Cardiac muscle cell (in vitro differentiated cells and primary cell): ENCODE data around the gene VASH1. TPM values are rescaled to one million over a fixed set of nuclear protein-coding genes. Genes with fewer than 3 reads are reported as not detected.
A peak's percentile ranks its signal among the peaks of the same experiment; 100 is the strongest.

ENCODE experiments used
- DNase-seq, 2 donors: peaks; one replicate each; pipeline versions ENCODE4 v3.0.0 to v3.0.0-alpha.2; 2010 to 2017; ENCODE audit warnings: low read depth in 1 of 2, low spot score in 1 of 2
- H3K27ac ChIP-seq: fragments of 200-600 bp; sonication (generic); 2 replicates; pipeline ENCODE4 v1.5.1; 2016
- H3K27me3 ChIP-seq: fragments of 200-600 bp; sonication (generic); 2 replicates; pipeline ENCODE4 v1.6.0; 2016; ENCODE audit warnings: control low read depth
- H3K36me3 ChIP-seq: fragments of 200-600 bp; sonication (generic); 2 replicates; pipeline ENCODE4 v1.5.1; 2016; ENCODE audit warnings: control low read depth
- H3K4me1 ChIP-seq: fragments of 200-600 bp; sonication (generic); 2 replicates; pipeline ENCODE4 v1.8.1; 2017; ENCODE audit warnings: low read depth, mild to moderate bottlenecking, mixed run types
- H3K4me3 ChIP-seq: fragments of 200-600 bp; sonication (generic); 2 replicates; pipeline ENCODE4 v1.5.1; 2016; ENCODE audit warnings: mild to moderate bottlenecking
- H3K9me3 ChIP-seq: fragments of 200-600 bp; sonication (generic); 2 replicates; pipeline ENCODE4 v1.5.1; 2017; ENCODE audit warnings: low read depth, mild to moderate bottlenecking, control low read depth
- polyA plus RNA-seq: library from polyadenylated mRNA; unstranded; fragments of >200 nt; fragmentation: Nextera tagmentation; extraction: Ambion mirVana; gene quantifications from 2 replicates; pipeline ENCODE4 v1.2.1, GENCODE V29; 2016
- total RNA-seq: library from RNA; depleted of rRNA; stranded (reverse); fragments of >200 nt; gene quantifications from 2 replicates; pipeline ENCODE4 v1.2.3, GENCODE V29; 2016
- TF ChIP-seq, protein P1 (sequence below): IDR thresholded peaks from 2 replicates; pipeline ENCODE4 v1.5.1; 2012; ENCODE audit warnings: low read depth, mild to moderate bottlenecking, low read length

Gene VASH1
- total and polyA plus RNA-seq, 2 experiments from 2014 or later = 22.1 to 41.0 TPM

DNA sequence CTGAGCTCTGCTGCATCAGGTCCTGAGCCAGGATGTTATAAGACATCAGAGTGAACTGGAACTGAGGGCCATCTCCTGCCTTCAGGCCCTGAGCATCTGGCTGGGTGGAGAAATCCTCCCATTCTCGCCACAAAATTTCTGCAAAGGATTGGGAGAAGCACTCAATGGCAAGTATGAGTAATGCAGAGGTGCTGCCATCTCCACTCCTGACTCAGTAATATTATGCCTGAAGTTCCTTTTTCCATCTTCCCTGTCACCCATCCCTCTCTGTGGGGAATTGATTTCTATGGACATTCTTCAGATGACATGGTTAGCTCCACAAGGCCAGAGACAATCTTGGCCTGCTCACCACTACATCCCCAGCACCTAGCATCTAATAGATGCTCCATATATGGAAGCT lies 46.7 kb downstream of the VASH1 start:
- H3K9me3 ChIP-seq = no peaks in the 10 kb centered on the region
- TF ChIP-seq, protein P1, sequence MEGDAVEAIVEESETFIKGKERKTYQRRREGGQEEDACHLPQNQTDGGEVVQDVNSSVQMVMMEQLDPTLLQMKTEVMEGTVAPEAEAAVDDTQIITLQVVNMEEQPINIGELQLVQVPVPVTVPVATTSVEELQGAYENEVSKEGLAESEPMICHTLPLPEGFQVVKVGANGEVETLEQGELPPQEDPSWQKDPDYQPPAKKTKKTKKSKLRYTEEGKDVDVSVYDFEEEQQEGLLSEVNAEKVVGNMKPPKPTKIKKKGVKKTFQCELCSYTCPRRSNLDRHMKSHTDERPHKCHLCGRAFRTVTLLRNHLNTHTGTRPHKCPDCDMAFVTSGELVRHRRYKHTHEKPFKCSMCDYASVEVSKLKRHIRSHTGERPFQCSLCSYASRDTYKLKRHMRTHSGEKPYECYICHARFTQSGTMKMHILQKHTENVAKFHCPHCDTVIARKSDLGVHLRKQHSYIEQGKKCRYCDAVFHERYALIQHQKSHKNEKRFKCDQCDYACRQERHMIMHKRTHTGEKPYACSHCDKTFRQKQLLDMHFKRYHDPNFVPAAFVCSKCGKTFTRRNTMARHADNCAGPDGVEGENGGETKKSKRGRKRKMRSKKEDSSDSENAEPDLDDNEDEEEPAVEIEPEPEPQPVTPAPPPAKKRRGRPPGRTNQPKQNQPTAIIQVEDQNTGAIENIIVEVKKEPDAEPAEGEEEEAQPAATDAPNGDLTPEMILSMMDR = no peak
- H3K27ac ChIP-seq = no peak overlapping the region
- H3K4me3 ChIP-seq = no peak overlapping the region
- no peaks in the 10 kb centered on the region for H3K27me3 ChIP-seq
- peaks cover 39% of the 10 kb centered on the region for H3K36me3 ChIP-seq
- H3K4me1 ChIP-seq = peaks cover 15% of the 10 kb centered on the region
- no peak for DNase-seq

DNA sequence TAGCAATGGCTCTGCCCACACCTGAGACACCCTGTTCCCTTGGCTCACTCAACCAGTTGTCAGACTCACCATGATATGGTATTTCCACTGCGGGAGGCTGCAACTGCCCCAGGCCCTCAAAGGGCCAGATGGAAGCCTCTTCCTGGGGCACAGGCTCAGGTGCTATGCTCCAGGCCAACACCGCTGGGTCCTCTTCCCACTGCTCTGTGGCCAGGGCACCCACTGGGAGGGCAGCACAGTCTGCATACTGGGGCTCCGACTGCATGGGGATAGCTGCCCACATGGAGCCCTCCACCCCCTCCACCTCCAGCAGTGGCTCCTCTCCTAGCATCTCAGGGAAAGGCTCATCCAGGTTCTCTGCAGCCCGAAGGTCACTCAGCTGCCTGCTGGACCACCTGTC lies 47.7 kb downstream of the VASH1 start:
- Histone ChIP-seq H3K36me3 (peaks cover 31% of the 10 kb centered on the region), H3K4me3 (no peak overlapping the region), H3K27ac (no peak overlapping the region), H3K27me3 (no peaks in the 10 kb centered on the region), H3K9me3 (no peaks in the 10 kb centered on the region), H3K4me1 (peaks cover 15% of the 10 kb centered on the region)
- TF ChIP-seq, protein P1 = no peak
- no peak for DNase-seq

DNA sequence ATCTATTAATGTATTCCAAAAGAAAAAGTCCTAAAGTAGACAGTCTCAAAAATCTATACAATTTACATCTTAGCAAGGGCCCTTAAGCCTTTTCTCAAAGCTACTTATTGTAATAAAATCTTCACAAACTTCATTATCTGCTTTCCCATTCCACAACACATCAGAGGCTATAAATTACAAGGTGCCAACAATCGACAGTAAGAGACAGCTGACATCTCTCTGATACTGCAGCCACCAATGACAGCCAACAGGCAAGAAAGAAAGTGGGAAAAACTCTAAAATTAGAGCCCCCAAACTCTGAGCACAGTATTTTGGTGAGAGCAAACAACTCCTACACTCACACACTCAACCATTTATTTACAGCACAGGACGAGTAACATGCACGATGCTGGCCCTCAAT lies 49.3 kb downstream of the VASH1 start:
- Histone ChIP-seq H3K27ac (no peak overlapping the region), H3K4me3 (peak overlapping the region; percentile 0), H3K27me3 (no peaks in the 10 kb centered on the region), H3K4me1 (peaks cover 15% of the 10 kb centered on the region), H3K36me3 (peaks cover 23% of the 10 kb centered on the region), H3K9me3 (no peaks in the 10 kb centered on the region)
- TF ChIP-seq, protein P1 = no peak
- no peak for DNase-seq

DNA sequence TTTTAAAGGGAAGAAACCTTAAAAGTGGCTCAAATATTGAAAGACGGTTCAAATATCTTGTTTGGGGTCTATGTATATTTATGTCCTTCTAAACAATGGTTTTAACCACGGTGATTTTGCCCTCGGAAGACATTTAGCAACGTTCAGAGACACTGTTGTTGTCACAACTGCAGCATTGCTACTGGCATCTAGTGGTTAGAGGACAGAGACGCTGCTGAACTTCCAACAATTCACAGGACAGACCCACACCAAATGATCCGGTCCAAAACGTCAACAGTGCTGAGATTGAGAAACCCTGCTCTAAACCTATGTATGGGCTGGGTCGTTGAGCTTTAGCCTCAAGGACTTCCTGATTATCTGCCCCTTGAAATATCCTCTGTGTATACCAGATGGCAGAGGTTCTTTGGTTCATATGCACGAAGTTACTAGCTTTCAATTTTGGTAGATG lies 49.7 kb downstream of the VASH1 start:
- TF ChIP-seq, protein P1 = peak; percentile 58
- Histone ChIP-seq H3K27ac (no peak overlapping the region), H3K4me3 (peak overlapping the region; percentile 0), H3K36me3 (peaks cover 23% of the 10 kb centered on the region), H3K4me1 (peaks cover 15% of the 10 kb centered on the region), H3K9me3 (no peaks in the 10 kb centered on the region), H3K27me3 (no peaks in the 10 kb centered on the region)
- peak; percentile 19 to 60 for DNase-seq

DNA sequence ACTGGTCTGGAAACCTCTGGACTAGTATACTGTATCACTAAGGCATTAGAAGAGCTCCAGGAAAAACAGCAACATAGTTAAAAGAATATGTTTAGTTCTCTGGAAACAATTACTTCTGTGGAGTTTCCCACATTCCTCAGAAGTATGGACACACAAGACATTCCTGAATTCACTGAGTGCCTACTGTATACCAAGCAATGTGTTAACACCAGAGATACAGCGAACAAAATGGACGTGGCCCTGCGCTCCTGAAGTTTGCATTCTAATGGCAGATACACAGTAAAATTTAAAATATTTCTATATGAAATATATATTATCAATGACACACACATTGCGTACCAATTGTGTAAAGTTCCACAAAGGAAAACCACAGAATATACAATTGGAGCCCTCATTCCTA lies 50.3 kb downstream of the VASH1 start:
- H3K27ac ChIP-seq = no peak overlapping the region
- H3K4me3 ChIP-seq = peak overlapping the region; percentile 60
- H3K27me3 ChIP-seq = no peaks in the 10 kb centered on the region
- no peaks in the 10 kb centered on the region for H3K9me3 ChIP-seq
- H3K4me1 ChIP-seq = peaks cover 15% of the 10 kb centered on the region
- no peak for DNase-seq
- peaks cover 19% of the 10 kb centered on the region for H3K36me3 ChIP-seq
- TF ChIP-seq, protein P1 = no peak

DNA sequence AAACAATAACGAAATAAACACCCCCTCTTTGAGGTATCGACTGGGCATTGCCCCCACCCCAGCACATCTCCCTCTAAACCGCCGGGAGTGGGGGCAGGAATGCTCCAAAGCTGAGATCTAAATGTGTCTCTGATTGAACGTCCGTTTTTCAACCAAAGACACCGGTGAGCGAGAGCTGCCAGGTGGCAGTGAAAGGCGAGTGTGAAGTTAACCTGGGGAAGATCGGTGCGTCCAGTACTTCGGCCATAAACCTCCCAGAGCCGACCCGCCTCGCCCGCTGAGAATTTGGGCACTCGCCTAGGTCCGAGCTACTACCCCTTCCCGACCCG lies 50.8 kb downstream of the VASH1 start:
- Histone ChIP-seq H3K4me3 (peak overlapping the region; percentile 60), H3K9me3 (no peaks in the 10 kb centered on the region), H3K36me3 (peaks cover 14% of the 10 kb centered on the region), H3K4me1 (peaks cover 15% of the 10 kb centered on the region), H3K27me3 (no peaks in the 10 kb centered on the region), H3K27ac (peak overlapping the region; percentile 77)
- no peak for DNase-seq
- TF ChIP-seq, protein P1 = no peak
